ENCODE measurements around the gene TBX4. TPM values are rescaled to one million over a fixed set of nuclear protein-coding genes. Genes with fewer than 3 reads are reported as not detected.

Gene TBX4
- total and polyA plus RNA-seq, 9 of the 15 experiments (the other 6 are each of a cell fraction or from before 2014, with no cell fraction given), result not detected

DNA sequence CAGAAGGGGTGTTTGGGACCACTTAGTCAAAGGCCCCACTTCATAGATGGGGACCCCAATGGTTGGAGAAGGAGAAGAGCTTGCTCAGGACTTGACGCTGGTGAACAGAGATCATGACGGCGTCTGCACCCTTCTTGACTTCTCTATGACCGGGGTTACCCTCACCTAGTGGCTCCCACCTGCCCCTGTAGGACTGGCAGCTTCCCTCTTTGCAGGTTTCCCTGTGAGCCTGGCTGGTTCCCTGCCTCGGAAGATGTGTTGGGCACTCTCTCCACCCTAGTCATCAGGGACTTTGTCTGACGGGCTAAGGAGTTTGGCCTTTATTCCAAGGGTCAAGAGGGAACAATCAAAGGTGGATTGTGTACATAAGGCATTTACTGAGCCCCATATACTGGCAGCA lies 22.7 kb downstream of the TBX4 start:
- peaks cover 2% of the 10 kb centered on the region for H3K9me1 ChIP-seq (ENCODE audit: control insufficient read depth, insufficient read depth, low read length)
- intact Hi-C loops (cut with micrococcal nuclease), result no loop called here
- H4K20me1 ChIP-seq (replicated peaks; ENCODE audit: control insufficient read depth, insufficient read depth, low read length), result 0 out of 2 replicates have a peak, but pooled peaks cover 12% of the 10 kb centered on the region
- H3K36me3 ChIP-seq (ENCODE audit: control insufficient read depth, insufficient read depth, low read length), result no peaks in the 10 kb centered on the region
- FAIRE-seq, result no peak
- no peak for DNase-seq (ENCODE audit: extremely low read depth in 1 of 4, low spot score in 3 of 4)
- ChIA-PET CTCF (ENCODE audit: low intra/inter-chr PET ratio) (no interaction called here), POLR2A (no interaction called here)
- no peak overlapping the region for H3K27ac ChIP-seq (ENCODE audit: extremely low read depth, low read depth, low read length)
- no peak overlapping the region for H2AFZ ChIP-seq (ENCODE audit: low read depth, low read length)
- peaks cover 22 to 73% of the 10 kb centered on the region in 2 experiments for H3K27me3 ChIP-seq (ENCODE audit: control insufficient read depth in 2 of 2, insufficient read depth in 2 of 2, low read length in 2 of 2)
- H3K4me3 ChIP-seq, result no peak overlapping the region
- TF ChIP-seq NCOR1 (IDR thresholded peaks at IDR 0.05), result no peak
- TF ChIP-seq, protein P1, sequence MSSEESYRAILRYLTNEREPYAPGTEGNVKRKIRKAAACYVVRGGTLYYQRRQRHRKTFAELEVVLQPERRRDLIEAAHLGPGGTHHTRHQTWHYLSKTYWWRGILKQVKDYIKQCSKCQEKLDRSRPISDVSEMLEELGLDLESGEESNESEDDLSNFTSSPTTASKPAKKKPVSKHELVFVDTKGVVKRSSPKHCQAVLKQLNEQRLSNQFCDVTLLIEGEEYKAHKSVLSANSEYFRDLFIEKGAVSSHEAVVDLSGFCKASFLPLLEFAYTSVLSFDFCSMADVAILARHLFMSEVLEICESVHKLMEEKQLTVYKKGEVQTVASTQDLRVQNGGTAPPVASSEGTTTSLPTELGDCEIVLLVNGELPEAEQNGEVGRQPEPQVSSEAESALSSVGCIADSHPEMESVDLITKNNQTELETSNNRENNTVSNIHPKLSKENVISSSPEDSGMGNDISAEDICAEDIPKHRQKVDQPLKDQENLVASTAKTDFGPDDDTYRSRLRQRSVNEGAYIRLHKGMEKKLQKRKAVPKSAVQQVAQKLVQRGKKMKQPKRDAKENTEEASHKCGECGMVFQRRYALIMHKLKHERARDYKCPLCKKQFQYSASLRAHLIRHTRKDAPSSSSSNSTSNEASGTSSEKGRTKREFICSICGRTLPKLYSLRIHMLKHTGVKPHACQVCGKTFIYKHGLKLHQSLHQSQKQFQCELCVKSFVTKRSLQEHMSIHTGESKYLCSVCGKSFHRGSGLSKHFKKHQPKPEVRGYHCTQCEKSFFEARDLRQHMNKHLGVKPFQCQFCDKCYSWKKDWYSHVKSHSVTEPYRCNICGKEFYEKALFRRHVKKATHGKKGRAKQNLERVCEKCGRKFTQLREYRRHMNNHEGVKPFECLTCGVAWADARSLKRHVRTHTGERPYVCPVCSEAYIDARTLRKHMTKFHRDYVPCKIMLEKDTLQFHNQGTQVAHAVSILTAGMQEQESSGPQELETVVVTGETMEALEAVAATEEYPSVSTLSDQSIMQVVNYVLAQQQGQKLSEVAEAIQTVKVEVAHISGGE (CRISPR knock-in tag; IDR thresholded peaks at IDR 0.05), result peak in 1 of 3 experiments; percentile 75; a peak in 2 of 6 replicates
- no TSS peak for BruUV-seq (replicated peaks)
- H3K79me2 ChIP-seq (ENCODE audit: control insufficient read depth, insufficient read depth, low read length), result no peaks in the 10 kb centered on the region
- no peak overlapping the region for H3K4me2 ChIP-seq (ENCODE audit: insufficient read depth, low read length)
- no peak overlapping the region for H3K9ac ChIP-seq (ENCODE audit: insufficient read depth in 1 of 2, low read depth in 2 of 2, low read length in 2 of 2)
- in situ Hi-C loops (cut with MboI), result no loop called here
- H3K9me3 ChIP-seq (replicated peaks; ENCODE audit: control insufficient read depth, insufficient read depth, low read depth, low read length), result no peaks in the 10 kb centered on the region
- no peak for ATAC-seq
- WGBS (ENCODE audit: insufficient coverage, low coverage, missing lambda C conversion rate), result 3% methylated on average over 6 of the region's 6 CpGs
- H3K4me1 ChIP-seq (replicated peaks in 1 of 2; ENCODE audit: control insufficient read depth in 2 of 2, insufficient read depth in 2 of 2, low read length in 2 of 2), result peaks cover 0 to 3% of the 10 kb centered on the region in 2 experiments; a peak in 1 of 5 replicates

Measured in K562 (cell line).